Heart left ventricle (tissue), 16 donors: ENCODE data around the gene GOLGA1. TPM values are rescaled to one million over a fixed set of nuclear protein-coding genes. Genes with fewer than 3 reads are reported as not detected.

Source experiments
- ATAC-seq, 4 donors: fragments of 200-7000 bp; cut with Tn5 transposase; one replicate each; pipeline ENCODE4 v1.9.1; 2020 to 2022; ENCODE audit warnings: moderate library complexity in 4 of 4, mild to moderate bottlenecking in 3 of 4, moderate number of reproducible peaks in 1 of 4
- DNase-seq, 5 donors: peaks; one replicate each; pipeline ENCODE4 v3.0.0-alpha.2; 2020
- H3K27ac ChIP-seq, 12 donors: fragments of 200-600 bp; sonication (generic) in 4 of 12; one replicate each; pipeline versions ENCODE4 v1.5.0 to v1.8.0; 2016 to 2022; ENCODE audit warnings: mild to moderate bottlenecking in 2 of 12
- H3K27me3 ChIP-seq, 9 donors: fragments of 200-600 bp; sonication (generic) in 2 of 9; one replicate each; pipeline versions ENCODE4 v1.5.1 to v1.8.0; 2016 to 2022; ENCODE audit warnings: mild to moderate bottlenecking in 3 of 9
- H3K36me3 ChIP-seq, 9 donors: fragments of 200-600 bp; sonication (generic) in 2 of 9; one replicate each; pipeline versions ENCODE4 v1.5.0 to v1.8.0; 2018 to 2022; ENCODE audit warnings: mild to moderate bottlenecking in 2 of 9
- H3K4me1 ChIP-seq, 12 donors: fragments of 200-600 bp; sonication (generic) in 4 of 12; one replicate each; pipeline versions ENCODE4 v1.5.0 to v1.8.0; 2016 to 2022; ENCODE audit warnings: mild to moderate bottlenecking in 3 of 12
- H3K4me3 ChIP-seq, 12 donors: fragments of 200-600 bp; sonication (generic) in 4 of 12; one replicate each; pipeline versions ENCODE4 v1.5.0 to v1.8.0; 2017 to 2022; ENCODE audit warnings: mild to moderate bottlenecking in 9 of 12, moderate library complexity in 4 of 12
- H3K9me3 ChIP-seq, 12 donors: fragments of 200-600 bp; sonication (generic) in 4 of 12; one replicate each; pipeline versions ENCODE4 v1.5.0 to v1.8.0; 2016 to 2022; ENCODE audit warnings: mild to moderate bottlenecking in 1 of 12
- CTCF ChIP-seq, 12 donors: fragments of 200-600 bp; sonication (generic) in 4 of 12; IDR thresholded peaks; one replicate each; pipeline versions ENCODE4 v1.5.0 to v1.8.0; 2018 to 2022; ENCODE audit warnings: antibody characterized with exemption in 12 of 12, mild to moderate bottlenecking in 5 of 12
- POLR2A ChIP-seq, 2 donors: fragments of 450-650 bp; IDR thresholded peaks; one replicate each; pipeline ENCODE4 v1.6.1; 2017; ENCODE audit warnings: antibody characterized with exemption in 2 of 2, mild to moderate bottlenecking in 2 of 2, moderate library complexity in 2 of 2
- WGBS, 4 donors: extraction: QIAGEN DNeasy Blood & Tissue Kit in 2 of 4; methylation state at CpG; one replicate each; pipeline versions ENCODE4 v1.1.5 to v1.1.7; 2013 to 2018; 5-methylcytosine and 5-hydroxymethylcytosine counted together
- intact Hi-C, 10 donors: fragments of 100-400 bp; cut with DNase I; formaldehyde crosslinking; loops; one replicate each; pipeline versions ENCODE4 v1.11.1 to v1.14.2; 2022
- polyA plus RNA-seq, 2 donors: library from polyadenylated mRNA; stranded (reverse); fragments of 200-250 nt; gene quantifications; one replicate each; pipeline ENCODE4 v1.2.3, GENCODE V29; 2013
- total RNA-seq, 9 donors: library from RNA; depleted of rRNA in 2 of 9; stranded (reverse); fragments of >200 nt in 2 of 9; fragmentation: NEBNext Ultra II Directional in 3 of 9; extraction: Animal tissue kit (Norgen Biotek cat#: 25700) in 3 of 9; gene quantifications; one replicate each; pipeline versions ENCODE4 v1.1.0 to v1.2.4, GENCODE V29; 2016 to 2023
- donor health status: ischemic (EF 13 %, LVEDD 7.1; RV severe dilation, severe dysfunction).
- donor health status: healthy with polysubstance abuse.
- donor health status: DM: no; HTN: yes; CAD: no.
- donor health status: DM: no; HTN: no; CAD: no.
- donor health status: ischemic (EF 25% LVEDD 6.9; RV normal size, moderate dysfunction).
- donor health status: ischemic (EF 25% LVEDD 5.7; RV mildly dilated, moderate dysfunction).
- donor health status: healthy.
- donor health status: DM: yes; HTN: yes; CAD: no.
- donor health status: ischemic (EF 35%, LVEDD 5.7; RV mildly dilated, moderate dysfunction).
- donor health status: nonischemic (EF 11% LVEDD 7.7; RV severe dilation, severe dysfunction).
- donor health status: DM: yes; HTN: yes; CAD: no.
- donor health status: PGD.
- donor health status: ischemic (EF 29% LVEDD 5.4; RV normal size, mild dysfunction).
- donor health status: nonischemic (EF 23%, LVEDD 6.1; RV moderate dilation, normal function).

Gene GOLGA1
- total and polyA plus RNA-seq, 11 donors = 5.8 to 22.9 (median 15.4) TPM

GRCh38 chr9:124860582-124861341 lies 80.1 kb downstream of the GOLGA1 start:
- Histone ChIP-seq H3K9me3 (no peaks in the 10 kb centered on the region), H3K4me3 (peak overlapping the region; percentile 71 to 98 (median 84)), H3K27ac (peak overlapping the region in 10 of 12 donors; percentile 84 to 95 (median 92)), H3K36me3 (peaks cover 0 to 48% (median 42%) of the 10 kb centered on the region in 9 donors), H3K4me1 (peaks cover 0 to 42% (median 32%) of the 10 kb centered on the region in 12 donors), H3K27me3 (no peaks in the 10 kb centered on the region)
- ATAC-seq = no peak
- DNase-seq = peak in 1 of 5 donors; percentile 46
- intact Hi-C loops = loop anchor here in 5 of 10 donors (2.0 to 10.0 kb wide), 6 partner anchors 90 to 446 kb away; partner anchors contain the start of genes SCAI (in 2 of the 5), NR6A1 (in 1 of the 5) and PSMB7 (in 1 of the 5)
- 11 to 16% (median 15%) methylated on average over 10 to 12 of the region's 12 CpGs for WGBS, 4 donors
- no peak for TF ChIP-seq CTCF (IDR thresholded peaks at IDR 0.05)

- Histone ChIP-seq H3K27ac (peak overlapping the region in 3 of 12 donors; percentile 84 to 95 (median 93)), H3K36me3 (peaks cover 0 to 48% (median 42%) of the 10 kb centered on the region in 9 donors), H3K4me1 (peaks cover 0 to 42% (median 32%) of the 10 kb centered on the region in 12 donors), H3K9me3 (no peaks in the 10 kb centered on the region), H3K27me3 (no peaks in the 10 kb centered on the region), H3K4me3 (peak overlapping the region in 9 of 12 donors; percentile 71 to 98 (median 82))
- TF ChIP-seq CTCF (IDR thresholded peaks at IDR 0.05) = no peak
- TF ChIP-seq POLR2A (IDR thresholded peaks at IDR 0.05) = no peak
- 50 to 63% (median 54%) methylated on average over 10 of the region's 10 CpGs for WGBS, 4 donors
- ATAC-seq = no peak
- DNase-seq = peak in 1 of 5 donors; percentile 23
- intact Hi-C loops = loop anchor here in 5 of 10 donors (2.0 to 10.0 kb wide), 7 partner anchors 89 to 445 kb away; partner anchors contain the start of genes SCAI (in 3 of the 5), NR6A1 (in 1 of the 5) and PSMB7 (in 1 of the 5)
Observed at GRCh38 chr9:124859803-124860581, 80.9 kb downstream of the GOLGA1 start.

- no peak for TF ChIP-seq POLR2A (IDR thresholded peaks at IDR 0.05)
- TF ChIP-seq CTCF (IDR thresholded peaks at IDR 0.05) = no peak
- WGBS, 4 donors = 48 to 71% (median 65%) methylated on average over 7 to 9 of the region's 9 CpGs
Observed at GRCh38 chr9:124858330-124859046, 82.4 kb downstream of the GOLGA1 start.

More at GRCh38 chr9:124858330-124859046, 82.4 kb downstream of the GOLGA1 start:
- H3K27ac ChIP-seq = no peak overlapping the region
- peaks cover 0 to 44% (median 32%) of the 10 kb centered on the region in 12 donors for H3K4me1 ChIP-seq
- H3K9me3 ChIP-seq = no peaks in the 10 kb centered on the region
- H3K27me3 ChIP-seq = no peaks in the 10 kb centered on the region
- DNase-seq (peak in 1 of 5 donors; percentile 58), ATAC-seq (no peak)
- no peak overlapping the region for H3K4me3 ChIP-seq
- intact Hi-C loops = loop anchor here in 2 of 10 donors (10.0 kb wide), 2 partner anchors 234 to 286 kb away; partner anchors contain the start of gene SCAI (in 1 of the 2)
- peaks cover 0 to 48% (median 42%) of the 10 kb centered on the region in 9 donors for H3K36me3 ChIP-seq
